IMR-90 (cell line): Measurements from ENCODE around the gene KIR3DL1.

Experiments
- CTCF ChIP-seq: conservative IDR thresholded peaks from 2 replicates; pipeline ENCODE4 v1.5.1; 2012; ENCODE audit warnings: mild to moderate bottlenecking, low read depth, low read length, improper control_type of control experiment
- MAFK ChIP-seq: IDR thresholded peaks from 2 replicates; pipeline ENCODE4 v1.6.1; 2012; ENCODE audit warnings: low read depth, low read length, improper control_type of control experiment
- RAD21 ChIP-seq: IDR thresholded peaks from 2 replicates; pipeline ENCODE4 v1.6.1; 2012; ENCODE audit warnings: low read length, improper control_type of control experiment
- USF2 ChIP-seq: fragments of 150-350 bp; IDR thresholded peaks from 2 replicates; pipeline ENCODE4 v1.6.1; 2017; ENCODE audit warnings: mild to moderate bottlenecking, antibody characterized with exemption, low read length, low read depth

- TF ChIP-seq CTCF (no peak), USF2 (no peak), MAFK (no peak), RAD21 (no peak)
These were observed 24.8 kb upstream of the KIR3DL1 start for GRCh38 chr19:54791476-54791875.
